NCI-H345 (cell line): ENCODE data around the gene ISM2.

Source experiments
- DNase-seq: peaks from one replicate; lab custom pipeline; 2025; lab: John Stamatoyannopoulos, UW

ISM2 gene

GRCh38 chr14:77467801-77468200 lies 30.8 kb downstream of the ISM2 start:
- DNase-seq = no peak

- peak; percentile 59 for DNase-seq
Measured at GRCh38 chr14:77459072-77459723, 39.4 kb downstream of the ISM2 start.

GRCh38 chr14:77458249-77458950 lies 40.2 kb downstream of the ISM2 start:
- DNase-seq = peak; percentile 41

GRCh38 chr14:77457522-77458248 lies 40.9 kb downstream of the ISM2 start, which contains the start of the genes AHSA1 and VIPAS39:
Gene AHSA1, plus strand, starts transcription at chr14:77458093. Its CDS starts 97 bp downstream, at chr14:77458190.
Gene VIPAS39, minus strand, starts transcription at chr14:77457601. Its CDS starts 3,499 bp downstream, at chr14:77454102.
- peak; percentile 99 for DNase-seq

- DNase-seq = peak; percentile 53
Measured at GRCh38 chr14:77457115-77457521, 41.5 kb downstream of the ISM2 start.

- DNase-seq = no peak
Measured at GRCh38 chr14:77455966-77456640, 42.5 kb downstream of the ISM2 start.

GRCh38 chr14:77442196-77442595 lies 56.4 kb downstream of the ISM2 start:
- DNase-seq = no peak

- no peak for DNase-seq
Measured at GRCh38 chr14:77439861-77440260, 58.8 kb downstream of the ISM2 start.

- DNase-seq = no peak
Measured at GRCh38 chr14:77438596-77438995, 60.0 kb downstream of the ISM2 start.

- DNase-seq = no peak
Measured at GRCh38 chr14:77436042-77436441, 62.6 kb downstream of the ISM2 start.

- DNase-seq = no peak
Measured at GRCh38 chr14:77426396-77426795, 72.2 kb downstream of the ISM2 start.

GRCh38 chr14:77424862-77425261 lies 73.8 kb downstream of the ISM2 start:
- no peak for DNase-seq
